SK-N-SH treated with all-trans-retinoic acid at 6 μM for 48 hours (cell line): ENCODE results near the gene GNA12.

Experiments used
- TOX ChIP-seq: fragments of 250-450 bp; sonication (Bioruptor Pico); IDR thresholded peaks from 2 replicates; pipeline ENCODE4 v1.8.0; 2021; ENCODE audit warnings: mild to moderate bottlenecking, moderate library complexity, borderline replicate concordance
- ZNF8 ChIP-seq: fragments of 450-650 bp; formaldehyde crosslinking; IDR thresholded peaks from 2 replicates; pipeline ENCODE4 v1.5.0; 2020; ENCODE audit warnings: mild to moderate bottlenecking, moderate library complexity
- TF ChIP-seq, protein P1 (sequence below): fragments of 250-450 bp; sonication (Bioruptor Pico); IDR thresholded peaks from 2 replicates; pipeline ENCODE4 v1.5.1; 2020; ENCODE audit warnings: low read depth, mild to moderate bottlenecking, moderate library complexity

DNA sequence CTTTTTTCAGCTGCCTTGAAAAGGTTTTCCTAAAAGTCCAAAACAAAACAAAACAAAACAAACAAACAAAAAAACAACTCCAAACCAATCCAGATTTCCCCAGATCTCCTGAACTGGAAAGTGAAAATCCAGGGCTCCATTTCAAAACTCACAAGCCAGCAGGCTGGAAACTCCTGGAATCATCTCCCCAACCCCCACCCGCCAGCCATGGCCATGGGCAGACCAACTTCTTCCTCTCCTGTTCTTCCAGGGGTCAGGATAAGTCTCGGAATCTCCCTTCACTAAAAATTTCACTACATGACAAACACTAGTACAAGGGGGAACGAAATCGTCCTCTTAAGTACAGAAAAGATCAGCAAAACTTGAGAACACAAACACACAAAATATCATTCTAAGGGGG lies 40.4 kb downstream of the GNA12 start:
- TF ChIP-seq ZNF8 (no peak), TOX (no peak)
- TF ChIP-seq, protein P1, sequence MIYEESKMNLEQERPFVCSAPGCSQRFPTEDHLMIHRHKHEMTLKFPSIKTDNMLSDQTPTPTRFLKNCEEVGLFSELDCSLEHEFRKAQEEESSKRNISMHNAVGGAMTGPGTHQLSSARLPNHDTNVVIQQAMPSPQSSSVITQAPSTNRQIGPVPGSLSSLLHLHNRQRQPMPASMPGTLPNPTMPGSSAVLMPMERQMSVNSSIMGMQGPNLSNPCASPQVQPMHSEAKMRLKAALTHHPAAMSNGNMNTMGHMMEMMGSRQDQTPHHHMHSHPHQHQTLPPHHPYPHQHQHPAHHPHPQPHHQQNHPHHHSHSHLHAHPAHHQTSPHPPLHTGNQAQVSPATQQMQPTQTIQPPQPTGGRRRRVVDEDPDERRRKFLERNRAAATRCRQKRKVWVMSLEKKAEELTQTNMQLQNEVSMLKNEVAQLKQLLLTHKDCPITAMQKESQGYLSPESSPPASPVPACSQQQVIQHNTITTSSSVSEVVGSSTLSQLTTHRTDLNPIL, result no peak
